Measurements from ENCODE around the gene ATP13A3.

DNA sequence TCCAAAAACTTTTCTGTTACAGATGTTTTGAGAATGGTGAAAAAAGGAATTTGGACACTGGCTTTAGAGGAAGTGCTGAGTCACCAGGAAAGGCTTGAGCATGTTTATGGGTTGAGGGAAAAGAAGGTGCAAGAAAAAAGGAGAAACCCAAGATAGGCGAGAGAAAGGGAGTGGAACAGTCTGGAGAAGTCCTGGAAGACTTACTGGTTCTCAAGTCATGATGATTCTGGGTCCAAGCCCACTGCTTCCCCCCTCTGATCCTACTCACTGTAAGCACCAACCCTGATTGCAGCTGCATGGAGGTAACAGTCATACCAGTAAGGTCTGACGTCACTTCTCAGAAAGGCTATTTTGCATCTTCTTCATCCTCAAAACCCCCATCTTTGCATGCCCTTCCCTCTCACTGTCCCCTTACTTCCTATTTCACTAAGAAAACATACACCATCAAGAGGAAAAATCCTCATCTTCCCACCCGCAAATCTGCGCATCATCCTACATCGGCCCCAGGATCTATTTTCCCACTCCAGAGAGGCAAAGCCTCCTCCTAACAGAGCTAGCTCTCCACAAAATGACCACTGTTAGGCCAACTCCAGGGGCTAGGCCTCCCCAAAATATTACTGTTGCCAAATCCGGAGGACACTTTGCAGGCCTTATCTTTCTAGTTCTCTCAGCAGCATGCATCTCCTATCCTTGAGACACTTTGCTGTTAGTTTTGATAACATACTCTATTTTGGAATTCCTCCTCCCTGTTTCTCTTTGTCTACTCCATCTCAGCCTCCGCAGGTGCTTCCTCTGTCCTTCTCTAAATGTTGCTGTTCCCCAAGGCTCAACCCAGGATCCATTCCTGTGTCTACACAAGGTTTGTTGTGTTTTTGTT, 3.2 kb upstream of the ATP13A3 start:
- TF ChIP-seq, protein P1, sequence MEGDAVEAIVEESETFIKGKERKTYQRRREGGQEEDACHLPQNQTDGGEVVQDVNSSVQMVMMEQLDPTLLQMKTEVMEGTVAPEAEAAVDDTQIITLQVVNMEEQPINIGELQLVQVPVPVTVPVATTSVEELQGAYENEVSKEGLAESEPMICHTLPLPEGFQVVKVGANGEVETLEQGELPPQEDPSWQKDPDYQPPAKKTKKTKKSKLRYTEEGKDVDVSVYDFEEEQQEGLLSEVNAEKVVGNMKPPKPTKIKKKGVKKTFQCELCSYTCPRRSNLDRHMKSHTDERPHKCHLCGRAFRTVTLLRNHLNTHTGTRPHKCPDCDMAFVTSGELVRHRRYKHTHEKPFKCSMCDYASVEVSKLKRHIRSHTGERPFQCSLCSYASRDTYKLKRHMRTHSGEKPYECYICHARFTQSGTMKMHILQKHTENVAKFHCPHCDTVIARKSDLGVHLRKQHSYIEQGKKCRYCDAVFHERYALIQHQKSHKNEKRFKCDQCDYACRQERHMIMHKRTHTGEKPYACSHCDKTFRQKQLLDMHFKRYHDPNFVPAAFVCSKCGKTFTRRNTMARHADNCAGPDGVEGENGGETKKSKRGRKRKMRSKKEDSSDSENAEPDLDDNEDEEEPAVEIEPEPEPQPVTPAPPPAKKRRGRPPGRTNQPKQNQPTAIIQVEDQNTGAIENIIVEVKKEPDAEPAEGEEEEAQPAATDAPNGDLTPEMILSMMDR (IDR thresholded peaks at IDR 0.05), result no peak
- no peak for TF ChIP-seq POLR2A (IDR thresholded peaks at IDR 0.05)
- TF ChIP-seq EP300 (IDR thresholded peaks at IDR 0.05), result no peak
